GM19023 (cell line): ENCODE data around the gene TNRC6C.
A peak's percentile ranks its signal among the peaks of the same experiment; 100 is the strongest.
"Not testable (repeated sequence)": the region's sequence is repeated elsewhere in the genome, so short reads cannot be mapped to it uniquely, and the experiment has no call there.

ENCODE experiments used
- ATAC-seq: cut with Tn5 transposase; IDR thresholded peaks from one replicate; pipeline ENCODE4 v1.9.1; 2021; ENCODE audit warnings: mild to moderate bottlenecking, moderate library complexity; ENCODE audit not compliant: unreplicated experiment

Gene TNRC6C

DNA sequence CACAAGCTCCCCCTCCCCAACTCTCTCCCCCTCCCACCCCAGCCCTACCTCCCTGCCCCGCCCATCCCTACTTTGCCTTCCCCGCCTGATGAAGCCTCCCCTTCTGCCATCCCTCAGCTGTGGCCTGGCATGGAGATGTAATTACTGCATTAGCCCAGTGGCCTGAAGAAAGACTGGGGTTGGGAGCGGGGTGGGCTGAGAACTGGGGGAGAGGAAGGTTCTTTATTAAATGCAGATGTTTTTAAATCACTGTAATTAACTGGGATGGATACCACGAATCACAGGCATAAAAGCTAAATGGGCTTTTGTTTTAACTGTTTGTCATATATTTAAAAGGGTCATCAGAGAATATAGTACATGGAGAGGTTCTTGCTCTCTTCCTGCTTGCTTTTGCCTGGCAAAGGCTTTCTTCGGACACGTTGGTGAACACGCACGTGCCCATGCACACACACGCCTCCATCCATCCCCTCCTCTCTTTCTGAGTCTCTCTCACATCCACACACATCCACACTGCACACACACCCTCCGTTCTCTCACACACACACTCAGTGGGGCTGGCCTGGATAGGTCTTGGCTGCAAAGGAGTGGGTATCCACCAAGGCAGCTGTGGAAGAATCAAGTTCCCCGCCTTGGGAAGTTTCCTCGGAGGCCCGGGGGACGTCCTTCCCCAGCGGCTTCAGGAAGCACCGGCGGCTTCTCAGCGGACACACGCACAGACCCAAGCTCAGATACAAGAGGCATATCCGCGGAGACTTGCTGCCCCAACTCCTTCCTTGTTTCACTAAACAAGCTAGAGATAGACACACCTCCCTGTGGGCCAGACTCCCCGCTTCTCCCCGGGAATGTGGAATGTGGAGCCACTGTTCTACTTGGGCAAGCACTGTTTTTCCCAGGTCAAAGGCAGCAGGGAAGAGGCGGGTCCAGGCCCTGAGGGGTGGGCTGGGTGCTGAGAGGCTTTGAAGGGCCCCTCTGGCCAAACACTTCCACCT is 27.4 kb upstream of the TNRC6C start:
- no peak for ATAC-seq

DNA sequence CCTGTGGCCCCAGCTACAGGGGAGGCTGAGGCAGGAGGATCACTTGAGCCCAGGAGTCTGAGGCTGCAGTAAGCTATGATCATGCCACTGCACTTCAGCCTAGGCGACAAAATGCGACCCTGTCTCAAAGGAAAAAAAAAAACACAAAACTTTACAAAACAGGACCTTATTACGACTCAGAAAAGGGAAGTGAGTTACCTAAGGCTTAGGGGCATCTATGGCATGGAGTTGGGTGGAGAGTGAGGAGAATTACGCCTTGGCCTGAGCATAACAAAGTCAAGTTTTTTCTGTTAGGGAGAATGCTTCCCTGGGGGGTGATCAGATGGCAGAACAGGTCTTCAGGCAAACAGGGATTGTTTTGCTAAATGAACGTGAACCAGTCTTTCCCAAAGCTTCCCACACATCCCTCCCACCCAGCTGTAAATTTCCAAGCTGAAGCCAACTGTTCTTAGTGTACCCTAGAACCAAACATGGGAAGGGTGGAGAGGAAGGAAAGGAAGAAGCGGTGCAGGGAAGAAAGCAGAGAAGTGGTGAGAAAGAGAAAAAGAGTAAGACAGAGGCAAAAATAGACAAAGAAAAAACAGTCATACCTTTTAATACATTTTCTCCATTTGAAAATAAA is 24.6 kb upstream of the TNRC6C start:
- ATAC-seq, result no peak

GRCh38 chr17:77935121-77935571 is 23.4 kb upstream of the TNRC6C start:
- ATAC-seq, result no peak

- not testable (repeated sequence) for ATAC-seq
Observed at GRCh38 chr17:77935744-77936143, 22.8 kb upstream of the TNRC6C start.

DNA sequence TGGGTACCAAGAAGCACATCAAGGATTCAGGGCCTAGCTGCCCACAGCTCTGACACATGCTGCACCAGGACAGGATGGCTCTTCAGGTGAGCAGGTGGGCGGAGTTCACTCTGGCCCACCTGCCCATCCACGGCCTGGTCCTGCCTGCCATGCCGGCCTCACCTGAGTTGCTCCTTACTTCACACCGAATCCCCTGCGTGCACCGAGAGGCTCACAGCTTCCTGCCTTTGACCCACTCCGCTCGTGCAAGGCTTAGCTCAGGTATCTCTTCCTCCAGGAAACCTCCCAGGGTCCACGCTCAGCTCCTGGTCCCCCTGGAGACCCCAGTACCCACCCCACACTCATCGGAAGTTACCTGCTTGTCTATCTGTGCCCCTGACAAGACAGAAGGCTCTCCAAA is 21.6 kb upstream of the TNRC6C start:
- no peak for ATAC-seq

DNA sequence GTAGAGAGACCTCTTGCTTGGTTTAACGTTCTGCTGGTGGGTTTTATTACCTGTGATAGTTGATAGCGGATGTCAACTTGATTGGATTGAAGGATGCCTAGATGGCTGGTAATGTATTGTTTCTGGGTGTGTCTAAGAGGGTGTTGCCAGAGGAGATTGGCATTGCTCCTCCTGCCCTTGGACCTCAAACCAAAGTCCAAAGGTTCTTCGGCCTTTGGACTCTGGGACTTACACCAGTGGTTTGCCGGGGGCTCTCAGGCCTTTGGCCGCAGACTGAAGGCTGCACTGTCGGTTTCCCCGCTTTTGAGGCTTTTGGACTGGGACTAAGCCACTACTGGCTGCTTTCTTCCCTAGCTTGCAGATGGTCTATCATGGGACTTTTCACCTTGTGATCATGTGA is 17.5 kb upstream of the TNRC6C start:
- ATAC-seq, result no peak

GRCh38 chr17:77942112-77942988 is 16.2 kb upstream of the TNRC6C start:
- no peak for ATAC-seq

- ATAC-seq, result no peak
Observed at GRCh38 chr17:77943971-77944370, 14.5 kb upstream of the TNRC6C start.

DNA sequence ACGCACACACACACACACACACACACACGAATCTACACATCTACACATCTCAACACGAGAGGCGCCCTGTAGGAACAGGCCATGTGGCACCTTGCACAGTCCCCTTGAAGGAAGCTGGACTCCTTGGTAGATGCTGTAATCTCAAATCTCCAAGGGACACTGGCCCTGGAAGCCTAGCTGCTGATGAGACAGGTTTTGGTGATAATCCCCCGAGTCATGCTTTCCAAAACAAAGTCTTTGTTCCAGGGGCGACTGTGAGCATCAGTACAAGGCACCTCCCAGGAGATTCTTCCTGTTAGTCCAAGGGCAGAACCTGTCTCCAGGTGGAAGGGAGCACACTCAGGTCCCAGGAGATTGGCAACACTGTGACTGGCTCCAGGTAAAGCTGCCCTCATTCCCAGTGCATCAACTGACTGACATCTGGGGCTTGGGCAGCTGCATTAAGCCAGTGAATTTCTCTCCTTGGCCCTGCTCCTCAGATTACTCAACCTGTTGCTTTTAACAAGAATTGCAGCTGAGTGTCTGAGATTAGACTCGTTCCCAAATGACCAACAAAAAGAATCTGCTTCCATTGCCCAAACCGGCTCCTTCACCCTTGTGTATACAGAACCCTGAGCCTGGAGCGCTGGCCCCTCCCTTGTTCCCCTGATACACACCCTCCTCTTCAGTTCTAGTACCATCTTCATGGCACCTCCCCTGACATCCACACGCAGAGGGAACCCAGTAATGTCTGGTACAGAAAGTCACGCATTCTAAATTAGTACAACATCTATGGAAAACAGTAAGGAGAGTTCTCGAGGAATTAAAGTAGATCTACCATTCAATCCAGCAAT is 13.9 kb upstream of the TNRC6C start:
- ATAC-seq, result no peak

DNA sequence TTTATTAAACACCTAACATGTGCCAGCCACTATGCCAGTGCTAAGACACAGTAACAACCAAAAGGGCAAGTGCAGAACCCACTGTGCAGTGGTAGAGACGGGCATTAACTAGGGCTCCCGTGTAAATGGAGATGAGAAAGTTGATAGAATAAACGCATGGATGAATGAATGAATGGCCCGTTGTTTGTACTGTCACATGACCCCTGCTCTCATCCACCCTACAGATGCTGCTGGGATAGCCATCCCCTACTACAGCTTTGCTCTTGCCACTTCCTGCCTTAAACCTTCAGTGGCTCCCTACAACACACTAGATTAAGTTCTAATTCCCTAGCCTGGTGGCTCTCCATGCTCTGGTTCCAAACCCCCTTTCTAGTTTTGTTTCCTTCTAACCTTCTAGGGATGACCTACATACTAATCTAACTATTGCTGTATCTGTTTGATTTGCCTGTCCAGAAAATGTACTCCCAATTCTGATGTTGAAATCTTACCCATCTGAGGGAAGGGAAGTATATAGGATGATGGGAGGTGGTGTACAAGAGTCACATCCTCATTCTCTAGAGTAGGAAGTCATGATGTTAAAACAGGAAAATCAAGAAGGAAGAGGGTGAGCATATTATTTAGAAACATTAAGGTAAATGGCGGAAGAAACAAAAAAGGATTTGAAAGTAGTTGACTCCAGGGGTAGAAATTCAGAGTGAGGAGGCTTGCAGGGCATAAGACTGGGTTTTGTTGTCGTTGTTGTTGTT is 11.4 kb upstream of the TNRC6C start:
- no peak for ATAC-seq

- no peak for ATAC-seq
Observed at GRCh38 chr17:77948690-77949114, 9.8 kb upstream of the TNRC6C start.

- no peak for ATAC-seq
Observed at GRCh38 chr17:77951123-77951522, 7.4 kb upstream of the TNRC6C start.

DNA sequence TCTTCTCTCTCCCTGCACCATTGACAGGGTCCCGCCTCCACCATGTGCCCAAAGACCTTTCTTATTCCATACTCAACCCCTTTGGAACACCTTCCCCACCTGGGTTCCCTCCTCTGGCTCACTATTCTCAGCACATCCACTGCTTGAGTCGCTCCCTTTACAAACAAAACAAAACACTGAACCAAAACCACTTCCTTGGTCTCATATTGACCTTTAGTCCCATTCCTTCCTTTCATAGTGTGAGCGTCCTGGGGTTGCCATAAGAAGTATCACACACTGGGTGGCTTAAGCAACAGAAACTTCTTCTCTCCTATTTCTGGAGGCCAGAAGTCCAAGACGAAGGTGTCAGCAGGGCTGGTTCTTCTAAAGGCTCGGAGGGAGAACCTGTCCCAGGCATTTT is 6.1 kb upstream of the TNRC6C start:
- no peak for ATAC-seq

DNA sequence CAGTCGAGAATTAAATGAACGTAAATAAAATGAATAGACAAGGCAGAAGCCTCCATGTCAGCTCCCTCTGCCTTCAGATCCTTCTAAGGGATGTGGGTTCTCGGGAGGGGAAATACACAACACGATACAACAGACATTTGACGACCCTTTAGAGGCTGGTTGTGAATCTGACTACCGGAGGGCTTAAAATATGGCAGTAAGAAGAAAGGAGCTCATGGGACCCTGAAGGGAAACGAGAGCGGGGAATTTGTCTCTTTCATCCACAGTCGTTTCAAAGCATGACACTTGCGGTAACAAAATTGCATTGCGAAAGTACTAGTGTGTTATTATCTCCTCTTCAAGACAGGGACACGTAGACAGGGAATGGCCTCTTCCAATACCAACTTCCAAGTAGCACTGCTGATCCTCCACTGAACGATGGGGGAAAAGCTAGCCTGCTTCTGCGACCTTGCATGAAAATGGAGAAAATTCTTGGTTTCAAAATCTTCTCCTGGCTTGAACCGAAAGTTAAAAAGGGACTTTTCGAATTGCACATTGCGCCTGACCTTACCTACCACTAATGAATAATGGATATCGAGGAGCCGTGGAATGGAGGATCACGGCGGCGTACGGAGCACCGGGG is 1.2 kb upstream of the TNRC6C start:
- ATAC-seq, result no peak

DNA sequence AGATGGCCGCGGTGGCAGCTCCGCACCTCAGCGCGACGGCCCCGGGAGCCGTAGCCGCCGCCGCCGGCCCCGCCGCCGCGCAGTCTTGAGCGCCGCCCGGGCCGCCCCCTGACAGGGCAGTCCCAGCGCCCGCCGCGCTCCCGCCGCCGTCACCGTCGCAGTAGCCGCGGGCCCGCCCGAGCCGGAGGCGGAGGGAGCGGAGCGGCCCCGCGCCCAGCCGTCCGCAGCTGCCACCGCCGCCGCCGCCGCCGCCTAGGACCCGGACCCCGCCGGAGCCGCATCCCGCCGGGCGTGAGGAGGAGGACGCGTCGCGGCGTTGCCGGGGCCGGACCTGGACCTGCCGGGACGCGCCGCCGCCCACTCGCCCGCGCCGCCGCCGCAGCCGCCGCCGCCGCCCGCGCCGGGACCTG is 218 bp downstream of the TNRC6C start:
- ATAC-seq, result no peak

DNA sequence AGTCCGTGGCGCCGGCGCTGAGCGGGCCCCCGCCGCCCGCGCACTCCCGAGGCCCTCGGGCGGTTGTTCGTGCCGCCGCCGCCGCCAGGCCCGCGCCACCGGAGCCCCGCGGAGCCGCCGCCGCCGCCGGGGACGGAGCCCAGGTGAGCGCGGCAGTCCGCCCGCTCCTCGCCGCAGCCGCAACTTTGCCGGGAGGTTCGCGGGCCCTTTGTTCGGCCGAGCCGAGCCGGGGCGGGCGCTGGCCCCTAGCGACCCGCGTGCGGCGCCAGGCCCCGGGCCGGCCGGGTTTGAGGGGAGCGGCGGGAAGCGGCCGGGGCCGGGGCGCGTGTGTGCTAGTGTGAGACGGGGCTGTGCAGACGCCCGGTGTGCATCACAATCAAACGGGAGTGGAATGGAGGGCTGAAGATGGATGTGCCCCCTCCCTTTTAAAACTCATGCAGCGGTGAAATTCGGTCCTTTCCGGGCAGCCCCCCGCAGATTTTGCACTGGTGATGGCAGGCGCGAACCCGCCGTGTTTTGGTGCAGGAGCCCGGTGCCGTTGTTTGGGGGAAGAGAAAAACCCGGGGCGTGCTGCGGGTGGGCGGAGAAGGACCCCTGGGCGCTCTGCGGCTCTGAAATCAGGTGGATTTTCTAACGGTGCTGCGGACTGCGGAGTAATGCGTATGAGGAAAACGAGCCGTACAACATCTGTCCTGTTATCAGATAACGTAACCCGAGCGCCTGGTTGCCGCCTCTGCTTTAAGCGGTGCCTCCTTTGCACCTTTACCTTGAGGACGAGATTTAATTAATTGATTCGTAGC is 823 bp downstream of the TNRC6C start:
- ATAC-seq, result peak; percentile 11

GRCh38 chr17:77959926-77960521 is 1.5 kb downstream of the TNRC6C start:
- no peak for ATAC-seq

DNA sequence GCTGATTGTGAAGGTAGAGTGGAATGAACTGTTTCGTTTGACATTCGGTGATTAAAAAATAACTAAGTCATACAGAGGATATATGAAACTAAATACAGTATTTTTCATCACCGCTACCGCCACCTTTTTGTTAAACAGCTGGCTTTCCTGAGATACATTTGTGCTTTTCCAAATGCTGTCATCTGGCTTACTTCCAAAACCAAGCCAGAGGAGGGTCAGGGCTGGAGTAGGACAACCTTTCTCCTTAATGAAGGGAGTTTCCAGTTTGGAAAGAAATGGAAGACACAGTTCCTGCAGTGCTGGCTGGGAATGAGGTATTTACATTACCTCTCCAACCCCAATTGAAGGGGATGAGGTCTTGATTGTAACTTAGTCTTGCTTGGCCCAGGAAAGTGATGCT is 3.2 kb downstream of the TNRC6C start:
- no peak for ATAC-seq
